OCI-LY3 (cell line): ENCODE measurements around the gene KLF11.
A peak's percentile ranks its signal among the peaks of the same experiment; 100 is the strongest.

Experiments
- CTCF ChIP-seq: fragments of 200-600, 300-600 bp; sonication (generic); IDR thresholded peaks from 2 replicates; pipeline ENCODE4 v1.5.1; 2014; ENCODE audit warnings: antibody characterized with exemption, low read length, low read depth
- EZH2phosphoT487 ChIP-seq: fragments of 200-600 bp; shearing (Covaris generic); IDR thresholded peaks from 2 replicates; pipeline ENCODE4 v1.6.1; 2018; ENCODE audit warnings: antibody characterized with exemption, mixed run types, low read depth

- TF ChIP-seq CTCF (peak; percentile 88), EZH2phosphoT487 (no peak)
Observed at GRCh38 chr2:10072656-10073480, 29.5 kb downstream of the KLF11 start.
